IMR-90 (cell line): Measurements from ENCODE around the gene PRKCH. TPM values are rescaled to one million over a fixed set of nuclear protein-coding genes. Genes with fewer than 3 reads are reported as not detected.

ENCODE experiments used
- ATAC-seq: fragments of 200-7000 bp; cut with Tn5 transposase; 2 replicates; pipeline ENCODE4 v1.9.1; 2020; ENCODE audit warnings: low read depth, mild to moderate bottlenecking, moderate library complexity
- BruUV-seq: library from RNA; stranded (reverse); fragments of 400-500 nt; replicated peaks from 2 replicates; lab custom pipeline; 2021; lab: Mats Ljungman, UMichigan
- CTCF ChIA-PET: fragments of 300-600 bp; formaldehyde crosslinking; extraction: SDS; loops from one replicate; lab custom pipeline; 2021; ENCODE audit warnings: antibody characterized with exemption; lab: Yijun Ruan, JAX
- POLR2A ChIA-PET: fragments of 300-600 bp; sonication (Branson Sonifier 250); formaldehyde crosslinking; loops from one replicate; lab custom pipeline; 2022; ENCODE audit warnings: antibody characterized with exemption; ENCODE audit not compliant: unreplicated experiment; lab: Charles Lee
- DNase-seq: peaks from one replicate; pipeline ENCODE4 v3.0.0; 2013
- H2AFZ ChIP-seq: replicated peaks from 2 replicates; pipeline ENCODE3; 2013; ENCODE audit warnings: low read length, mild to moderate bottlenecking; ENCODE audit not compliant: poor library complexity
- H2AK5ac ChIP-seq: 2 replicates; pipeline ENCODE4 v1.6.1; 2013; ENCODE audit warnings: low read depth, low read length, inconsistent platforms
- H2AK9ac ChIP-seq: replicated peaks from 2 replicates; pipeline ENCODE3; 2013; ENCODE audit warnings: mild to moderate bottlenecking, low read depth, low read length, moderate library complexity; ENCODE audit not compliant: poor library complexity
- H2BK120ac ChIP-seq: 2 replicates; pipeline ENCODE4 v1.6.1; 2013; ENCODE audit warnings: low read depth, low read length, inconsistent platforms
- H2BK15ac ChIP-seq: 3 replicates; pipeline ENCODE4 v1.6.1; 2013; ENCODE audit warnings: low read depth, low read length, inconsistent platforms
- H2BK20ac ChIP-seq: 2 replicates; pipeline ENCODE4 v1.6.1; 2013; ENCODE audit warnings: low read depth, mild to moderate bottlenecking, inconsistent platforms, low read length, moderate library complexity
- H2BK5ac ChIP-seq: 2 replicates; pipeline ENCODE4 v1.6.1; 2013; ENCODE audit warnings: mild to moderate bottlenecking, low read depth, low read length, inconsistent platforms; ENCODE audit not compliant: poor library complexity, severe bottlenecking
- H3K14ac ChIP-seq: replicated peaks from 2 replicates; pipeline ENCODE4 v1.6.1; 2013; ENCODE audit warnings: low read depth, low read length, inconsistent platforms
- H3K18ac ChIP-seq: 2 replicates; pipeline ENCODE4 v1.6.1; 2013; ENCODE audit warnings: low read depth, low read length, control low read depth
- H3K23ac ChIP-seq: 2 replicates; pipeline ENCODE4 v1.6.1; 2013; ENCODE audit warnings: low read depth, low read length, inconsistent platforms
- H3K27ac ChIP-seq: 2 replicates; pipeline ENCODE4 v1.5.1; 2013; ENCODE audit warnings: mild to moderate bottlenecking, control low read depth, low read length; ENCODE audit not compliant: insufficient read depth
- H3K27me3 ChIP-seq: 2 replicates; pipeline ENCODE4 v1.6.1; 2013; ENCODE audit warnings: low read length; ENCODE audit not compliant: control insufficient read depth, insufficient read depth
- H3K36me3 ChIP-seq: 2 replicates; pipeline ENCODE4 v1.6.1; 2013; ENCODE audit warnings: low read length, mixed read lengths; ENCODE audit not compliant: control insufficient read depth, insufficient read depth
- H3K4ac ChIP-seq: 2 replicates; pipeline ENCODE4 v1.6.1; 2013; ENCODE audit warnings: low read depth, low read length, inconsistent platforms
- H3K4me1 ChIP-seq: 2 replicates; pipeline ENCODE4 v1.6.1; 2013; ENCODE audit warnings: low read length, mixed read lengths; ENCODE audit not compliant: control insufficient read depth, insufficient read depth
- H3K4me2 ChIP-seq: 2 replicates; pipeline ENCODE4 v1.6.1; 2013; ENCODE audit warnings: low read depth, mild to moderate bottlenecking, control low read depth, low read length, moderate library complexity
- H3K4me3 ChIP-seq: 2 replicates; pipeline ENCODE4 v1.5.1; 2013; ENCODE audit warnings: low read depth, mild to moderate bottlenecking, control low read depth, low read length, moderate library complexity; ENCODE audit not compliant: insufficient read depth
- H3K56ac ChIP-seq: 2 replicates; pipeline ENCODE4 v1.6.1; 2013; ENCODE audit warnings: low read length, inconsistent platforms; ENCODE audit not compliant: insufficient read depth; ENCODE audit errors: extremely low read depth
- H3K79me1 ChIP-seq, 2 experiments: 2 replicates each; pipeline ENCODE4 v1.6.1; 2013; ENCODE audit warnings: low read length in 2 of 2, inconsistent platforms in 1 of 2, low read depth in 1 of 2
- H3K9ac ChIP-seq: 2 replicates; pipeline ENCODE4 v1.6.1; 2013; ENCODE audit warnings: low read depth, low read length, control low read depth
- H3K9me1 ChIP-seq: 2 replicates; pipeline ENCODE4 v1.6.1; 2013; ENCODE audit warnings: low read length, inconsistent platforms; ENCODE audit not compliant: insufficient read depth
- H3K9me3 ChIP-seq: 2 replicates; pipeline ENCODE4 v1.6.1; 2013; ENCODE audit warnings: low read length; ENCODE audit not compliant: control insufficient read depth, insufficient read depth
- H4K20me1 ChIP-seq: 2 replicates; pipeline ENCODE4 v1.6.1; 2013; ENCODE audit warnings: low read length, inconsistent platforms; ENCODE audit not compliant: insufficient read depth
- H4K5ac ChIP-seq: 2 replicates; pipeline ENCODE4 v1.6.1; 2013; ENCODE audit warnings: mild to moderate bottlenecking, low read depth, low read length, control low read depth
- H4K8ac ChIP-seq, 2 experiments: 2 replicates each; pipeline ENCODE4 v1.6.1; 2013; ENCODE audit warnings: low read depth in 2 of 2, low read length in 2 of 2, control low read depth in 1 of 2, inconsistent platforms in 1 of 2
- H4K91ac ChIP-seq: 2 replicates; pipeline ENCODE4 v1.6.1; 2013; ENCODE audit warnings: low read depth, low read length, inconsistent platforms; ENCODE audit not compliant: insufficient read depth
- BHLHE40 ChIP-seq: fragments of 150-350 bp; IDR thresholded peaks from 2 replicates; pipeline ENCODE4 v1.6.1; 2016; ENCODE audit warnings: mild to moderate bottlenecking, low read depth, low read length
- CHD1 ChIP-seq: IDR thresholded peaks from 2 replicates; pipeline ENCODE4 v1.6.1; 2012; ENCODE audit warnings: low read depth, low read length, improper control_type of control experiment
- FOS ChIP-seq: fragments of 150-350 bp; IDR thresholded peaks from 2 replicates; pipeline ENCODE4 v1.6.1; 2016; ENCODE audit warnings: low read depth, low read length
- MAFK ChIP-seq: IDR thresholded peaks from 2 replicates; pipeline ENCODE4 v1.6.1; 2012; ENCODE audit warnings: low read depth, low read length, improper control_type of control experiment
- MAZ ChIP-seq: IDR thresholded peaks from 2 replicates; pipeline ENCODE4 v1.6.1; 2012; ENCODE audit warnings: low read depth, mild to moderate bottlenecking, low read length, improper control_type of control experiment, moderate library complexity, borderline replicate concordance
- NFE2L2 ChIP-seq: fragments of 150-350 bp; IDR thresholded peaks from 2 replicates; pipeline ENCODE4 v1.6.1; 2016; ENCODE audit warnings: low read depth, mild to moderate bottlenecking, low read length
- POLR2A ChIP-seq: IDR thresholded peaks from 2 replicates; pipeline ENCODE4 v1.6.1; 2012; ENCODE audit warnings: mild to moderate bottlenecking, low read depth, low read length
- RAD21 ChIP-seq: IDR thresholded peaks from 2 replicates; pipeline ENCODE4 v1.6.1; 2012; ENCODE audit warnings: low read length, improper control_type of control experiment
- RCOR1 ChIP-seq: IDR thresholded peaks from 2 replicates; pipeline ENCODE4 v1.6.1; 2012; ENCODE audit warnings: mild to moderate bottlenecking, low read length, improper control_type of control experiment; ENCODE audit not compliant: insufficient replicate concordance
- RFX5 ChIP-seq: IDR thresholded peaks from 2 replicates; pipeline ENCODE4 v1.8.0; 2012; ENCODE audit warnings: low read depth, mild to moderate bottlenecking, low read length, moderate library complexity
- WGBS, 2 experiments: methylation state at CpG; one replicate each; pipeline versions ENCODE4 v1.1.5 to v1.1.7; 2013; ENCODE audit warnings: missing lambda C conversion rate in 2 of 2; ENCODE audit not compliant: insufficient read length in 1 of 2; ENCODE audit errors: extremely low coverage in 2 of 2; 5-methylcytosine and 5-hydroxymethylcytosine counted together
- dilution Hi-C: fragments of 300-500 bp; cut with HindIII; formaldehyde crosslinking; loops from one replicate; pipeline ENCODE4 v1.14.3; 2018; ENCODE audit warnings: low sequenced_read_pairs; ENCODE audit not compliant: unreplicated experiment
- in situ Hi-C: fragments of 300-500 bp; cut with MboI; formaldehyde crosslinking; loops from 3 replicates; pipeline ENCODE4 v1.14.3; 2019; ENCODE audit warnings: low sequenced_read_pairs, inconsistent platforms, mixed read lengths
- intact Hi-C: fragments of 100-400 bp; cut with micrococcal nuclease; formaldehyde crosslinking; loops from 2 replicates; pipeline ENCODE4 v1.10.0; 2022
- polyA plus RNA-seq, 3 experiments: library from polyadenylated mRNA; depleted of rRNA; stranded (reverse); fragments of >200 nt; gene quantifications; 2 replicates each; pipeline ENCODE4 v1.2.3, GENCODE V29; 2012; ENCODE audit warnings: low replicate concordance in 1 of 3
- total RNA-seq: library from RNA; depleted of rRNA; stranded (reverse); fragments of >200 nt; gene quantifications from 2 replicates; pipeline ENCODE4 v1.2.3, GENCODE V29; 2012
- TF ChIP-seq, protein P1 (sequence below): conservative IDR thresholded peaks from 2 replicates; pipeline ENCODE4 v1.5.1; 2012; ENCODE audit warnings: mild to moderate bottlenecking, low read depth, low read length, improper control_type of control experiment
- TF ChIP-seq, protein P2 (sequence below): fragments of 150-350 bp; IDR thresholded peaks from 2 replicates; pipeline ENCODE4 v1.6.1; 2016; ENCODE audit warnings: low read depth, mild to moderate bottlenecking, low read length, moderate library complexity, borderline replicate concordance

Gene PRKCH
- total and polyA plus RNA-seq, 2 of the 4 experiments (the other 2 are of a cell fraction), result 1.6 to 2.3 TPM

DNA sequence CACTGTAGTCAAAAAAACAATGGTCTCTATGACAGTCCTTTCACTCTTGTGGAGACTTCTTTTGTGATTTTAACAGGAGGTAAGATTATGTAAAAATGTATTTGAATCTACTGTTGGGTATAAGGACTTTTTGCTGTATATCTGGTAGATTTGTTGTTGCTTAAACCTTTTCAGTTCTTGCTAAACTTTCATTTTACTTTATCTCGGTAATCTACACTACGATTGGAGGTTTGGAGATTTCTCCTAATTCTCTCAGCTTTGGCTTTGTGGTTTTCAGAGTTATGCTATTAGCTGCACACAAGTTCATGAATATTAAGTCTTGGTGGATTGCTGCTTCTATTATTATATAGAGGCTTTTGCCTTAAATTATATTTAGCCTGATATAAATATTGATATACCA lies 257.4 kb downstream of the PRKCH start:
- WGBS, 2 experiments, result no CpG with 5 or more reads among the region's 2 CpGs
- Histone ChIP-seq H3K56ac (no peak overlapping the region), H3K36me3 (no peaks in the 10 kb centered on the region), H3K14ac (no peak overlapping the region), H4K20me1 (no peaks in the 10 kb centered on the region), H3K27ac (no peak overlapping the region), H3K18ac (no peak overlapping the region), H2AFZ (no peak overlapping the region), H3K23ac (no peak overlapping the region), H4K8ac (no peak overlapping the region), H3K9me1 (peaks cover 12% of the 10 kb centered on the region), H3K4ac (no peak overlapping the region), H3K4me3 (no peak overlapping the region), H3K4me1 (peaks cover 11% of the 10 kb centered on the region), H3K27me3 (no peaks in the 10 kb centered on the region), H2BK20ac (no peak overlapping the region), H2AK9ac (no peak overlapping the region), H2BK5ac (no peak overlapping the region), H3K9ac (no peak overlapping the region), H2BK15ac (no peak overlapping the region), H2AK5ac (no peak overlapping the region), H3K4me2 (no peak overlapping the region), H3K79me1 (no peaks in the 10 kb centered on the region), H4K91ac (no peak overlapping the region), H3K9me3 (no peaks in the 10 kb centered on the region), H4K5ac (no peak overlapping the region), H2BK120ac (no peak overlapping the region)
- in situ Hi-C loops (no loop called here), intact Hi-C loops (no loop called here), dilution Hi-C loops (no loop called here)
- no peak for DNase-seq
- ChIA-PET POLR2A (no interaction called here), CTCF (no interaction called here)
- TF ChIP-seq RFX5, result no peak
- TF ChIP-seq, protein P1, sequence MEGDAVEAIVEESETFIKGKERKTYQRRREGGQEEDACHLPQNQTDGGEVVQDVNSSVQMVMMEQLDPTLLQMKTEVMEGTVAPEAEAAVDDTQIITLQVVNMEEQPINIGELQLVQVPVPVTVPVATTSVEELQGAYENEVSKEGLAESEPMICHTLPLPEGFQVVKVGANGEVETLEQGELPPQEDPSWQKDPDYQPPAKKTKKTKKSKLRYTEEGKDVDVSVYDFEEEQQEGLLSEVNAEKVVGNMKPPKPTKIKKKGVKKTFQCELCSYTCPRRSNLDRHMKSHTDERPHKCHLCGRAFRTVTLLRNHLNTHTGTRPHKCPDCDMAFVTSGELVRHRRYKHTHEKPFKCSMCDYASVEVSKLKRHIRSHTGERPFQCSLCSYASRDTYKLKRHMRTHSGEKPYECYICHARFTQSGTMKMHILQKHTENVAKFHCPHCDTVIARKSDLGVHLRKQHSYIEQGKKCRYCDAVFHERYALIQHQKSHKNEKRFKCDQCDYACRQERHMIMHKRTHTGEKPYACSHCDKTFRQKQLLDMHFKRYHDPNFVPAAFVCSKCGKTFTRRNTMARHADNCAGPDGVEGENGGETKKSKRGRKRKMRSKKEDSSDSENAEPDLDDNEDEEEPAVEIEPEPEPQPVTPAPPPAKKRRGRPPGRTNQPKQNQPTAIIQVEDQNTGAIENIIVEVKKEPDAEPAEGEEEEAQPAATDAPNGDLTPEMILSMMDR, result no peak
- no peak for TF ChIP-seq POLR2A
- no peak for TF ChIP-seq MAZ
- TF ChIP-seq RCOR1, result no peak
- no peak for TF ChIP-seq FOS
- no peak for TF ChIP-seq BHLHE40
- TF ChIP-seq RAD21, result no peak
- no peak for TF ChIP-seq CHD1
- no peak for TF ChIP-seq MAFK
- TF ChIP-seq NFE2L2, result no peak
- TF ChIP-seq, protein P2, sequence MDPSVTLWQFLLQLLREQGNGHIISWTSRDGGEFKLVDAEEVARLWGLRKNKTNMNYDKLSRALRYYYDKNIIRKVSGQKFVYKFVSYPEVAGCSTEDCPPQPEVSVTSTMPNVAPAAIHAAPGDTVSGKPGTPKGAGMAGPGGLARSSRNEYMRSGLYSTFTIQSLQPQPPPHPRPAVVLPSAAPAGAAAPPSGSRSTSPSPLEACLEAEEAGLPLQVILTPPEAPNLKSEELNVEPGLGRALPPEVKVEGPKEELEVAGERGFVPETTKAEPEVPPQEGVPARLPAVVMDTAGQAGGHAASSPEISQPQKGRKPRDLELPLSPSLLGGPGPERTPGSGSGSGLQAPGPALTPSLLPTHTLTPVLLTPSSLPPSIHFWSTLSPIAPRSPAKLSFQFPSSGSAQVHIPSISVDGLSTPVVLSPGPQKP, result no peak
- no TSS peak for BruUV-seq
- no peak for ATAC-seq
